GM12801 (cell line): ENCODE results near the gene PHPT1.

ENCODE experiments used
- TF ChIP-seq, protein P1 (sequence below): IDR thresholded peaks from one replicate; pipeline ENCODE4 v1.5.1; 2011; ENCODE audit warnings: control low read depth; ENCODE audit not compliant: insufficient read length; ENCODE audit errors: extremely low read depth

Gene PHPT1

DNA sequence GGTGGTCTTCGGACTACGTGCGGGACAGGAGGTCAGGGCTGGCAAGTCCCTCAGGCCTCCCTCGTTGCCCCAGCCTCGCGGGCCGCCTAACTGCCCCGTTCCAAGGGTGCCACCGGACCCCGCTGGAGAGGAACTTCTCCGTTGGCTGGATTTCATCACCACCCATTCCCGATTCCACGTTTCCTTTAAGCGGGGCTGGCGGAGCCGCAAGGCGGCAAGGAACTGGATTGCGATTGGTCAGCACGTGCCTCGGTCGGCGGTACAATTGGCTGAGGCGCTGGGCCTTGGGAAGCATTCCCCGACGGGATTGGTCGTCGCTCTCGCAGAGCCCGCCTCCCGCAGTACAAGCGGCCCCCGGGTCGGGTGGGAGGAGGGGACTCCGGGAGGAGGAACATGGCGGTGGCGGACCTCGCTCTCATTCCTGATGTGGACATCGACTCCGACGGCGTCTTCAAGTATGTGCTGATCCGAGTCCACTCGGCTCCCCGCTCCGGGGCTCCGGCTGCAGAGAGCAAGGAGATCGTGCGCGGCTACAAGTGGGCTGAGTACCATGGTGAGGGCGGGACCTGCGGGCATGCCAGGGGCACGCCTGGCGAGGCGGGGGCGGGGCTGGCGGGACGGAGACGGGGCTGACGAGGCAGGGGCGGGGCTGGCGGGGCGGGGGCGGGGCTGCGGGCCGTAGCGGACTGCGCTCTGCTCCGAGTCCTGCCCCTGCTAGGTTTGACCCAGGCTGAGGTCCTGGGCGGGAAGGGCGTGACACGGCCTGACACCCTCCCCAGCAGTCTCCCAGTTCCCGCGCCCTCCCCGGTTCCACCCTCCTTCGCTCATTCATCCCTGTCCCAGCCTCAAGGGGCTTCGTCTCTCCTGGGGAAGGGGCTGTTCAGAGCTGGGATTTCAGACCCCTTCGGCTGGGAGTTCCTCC, at the start of gene PHPT1:
PHPT1 (plus strand) TSS at position 372 of the 922 bp plus-strand sequence; CDS start at position 394, 22 bp downstream.
- TF ChIP-seq, protein P1, sequence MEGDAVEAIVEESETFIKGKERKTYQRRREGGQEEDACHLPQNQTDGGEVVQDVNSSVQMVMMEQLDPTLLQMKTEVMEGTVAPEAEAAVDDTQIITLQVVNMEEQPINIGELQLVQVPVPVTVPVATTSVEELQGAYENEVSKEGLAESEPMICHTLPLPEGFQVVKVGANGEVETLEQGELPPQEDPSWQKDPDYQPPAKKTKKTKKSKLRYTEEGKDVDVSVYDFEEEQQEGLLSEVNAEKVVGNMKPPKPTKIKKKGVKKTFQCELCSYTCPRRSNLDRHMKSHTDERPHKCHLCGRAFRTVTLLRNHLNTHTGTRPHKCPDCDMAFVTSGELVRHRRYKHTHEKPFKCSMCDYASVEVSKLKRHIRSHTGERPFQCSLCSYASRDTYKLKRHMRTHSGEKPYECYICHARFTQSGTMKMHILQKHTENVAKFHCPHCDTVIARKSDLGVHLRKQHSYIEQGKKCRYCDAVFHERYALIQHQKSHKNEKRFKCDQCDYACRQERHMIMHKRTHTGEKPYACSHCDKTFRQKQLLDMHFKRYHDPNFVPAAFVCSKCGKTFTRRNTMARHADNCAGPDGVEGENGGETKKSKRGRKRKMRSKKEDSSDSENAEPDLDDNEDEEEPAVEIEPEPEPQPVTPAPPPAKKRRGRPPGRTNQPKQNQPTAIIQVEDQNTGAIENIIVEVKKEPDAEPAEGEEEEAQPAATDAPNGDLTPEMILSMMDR = no peak

DNA sequence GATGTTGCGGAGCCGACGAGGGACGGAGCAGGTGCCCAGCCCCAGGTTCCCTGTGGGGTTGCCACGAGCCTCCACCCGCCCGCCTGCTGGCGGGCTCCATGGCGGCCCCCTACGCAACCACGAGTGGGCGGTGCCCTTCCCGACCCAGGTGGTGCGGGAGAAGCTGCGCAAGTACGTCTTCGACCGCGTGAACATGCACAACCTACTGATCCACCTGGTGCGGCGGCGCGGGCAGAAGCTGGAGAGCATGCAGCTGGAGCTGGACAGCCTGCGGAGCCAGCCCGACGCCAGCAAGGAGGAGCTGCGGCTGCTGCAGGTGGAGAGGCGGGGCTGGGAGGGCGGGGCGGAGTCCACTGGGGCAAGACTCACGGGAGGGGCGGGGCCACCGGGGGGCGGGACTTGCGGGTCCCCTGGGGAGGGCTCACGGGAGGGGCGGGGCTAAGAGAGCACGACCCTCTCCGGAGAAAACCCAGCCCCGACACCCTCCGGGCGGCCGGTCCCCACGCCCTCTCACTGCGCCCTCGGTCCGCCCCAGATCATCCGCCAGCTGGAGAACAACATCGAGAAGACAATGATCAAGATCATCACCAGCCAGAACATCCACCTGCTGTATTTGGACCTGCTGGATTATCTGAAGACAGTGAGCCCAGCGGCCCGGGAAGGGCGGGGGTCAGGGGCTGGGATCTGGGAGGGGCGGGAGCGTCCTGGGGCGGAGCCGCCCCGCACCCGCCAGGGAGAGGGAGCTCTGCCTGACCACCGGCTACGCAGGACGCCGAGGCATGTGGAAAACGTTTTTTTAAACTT, 49.2 kb upstream of the PHPT1 start:
- TF ChIP-seq, protein P1 = no peak

DNA sequence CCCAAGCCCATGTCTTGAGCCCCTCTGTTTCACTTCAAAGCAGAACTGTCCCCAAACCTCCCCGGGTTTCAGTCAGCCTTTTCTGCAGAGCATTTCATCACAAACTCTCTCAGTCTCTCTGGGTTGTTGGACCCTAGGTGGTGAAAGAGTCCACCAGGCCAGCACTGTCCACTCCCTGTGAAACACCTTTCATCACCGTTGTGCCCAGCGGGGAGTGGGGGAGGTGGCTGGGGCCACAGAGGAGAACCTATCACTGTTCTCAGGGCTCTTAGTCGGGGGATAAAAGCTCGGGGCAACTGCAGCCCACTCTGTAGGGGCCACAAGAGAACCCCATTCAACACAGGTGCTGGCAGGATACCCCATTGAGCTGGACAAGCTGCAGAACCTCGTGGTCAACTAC, 46.9 kb upstream of the PHPT1 start:
- TF ChIP-seq, protein P1 = no peak

DNA sequence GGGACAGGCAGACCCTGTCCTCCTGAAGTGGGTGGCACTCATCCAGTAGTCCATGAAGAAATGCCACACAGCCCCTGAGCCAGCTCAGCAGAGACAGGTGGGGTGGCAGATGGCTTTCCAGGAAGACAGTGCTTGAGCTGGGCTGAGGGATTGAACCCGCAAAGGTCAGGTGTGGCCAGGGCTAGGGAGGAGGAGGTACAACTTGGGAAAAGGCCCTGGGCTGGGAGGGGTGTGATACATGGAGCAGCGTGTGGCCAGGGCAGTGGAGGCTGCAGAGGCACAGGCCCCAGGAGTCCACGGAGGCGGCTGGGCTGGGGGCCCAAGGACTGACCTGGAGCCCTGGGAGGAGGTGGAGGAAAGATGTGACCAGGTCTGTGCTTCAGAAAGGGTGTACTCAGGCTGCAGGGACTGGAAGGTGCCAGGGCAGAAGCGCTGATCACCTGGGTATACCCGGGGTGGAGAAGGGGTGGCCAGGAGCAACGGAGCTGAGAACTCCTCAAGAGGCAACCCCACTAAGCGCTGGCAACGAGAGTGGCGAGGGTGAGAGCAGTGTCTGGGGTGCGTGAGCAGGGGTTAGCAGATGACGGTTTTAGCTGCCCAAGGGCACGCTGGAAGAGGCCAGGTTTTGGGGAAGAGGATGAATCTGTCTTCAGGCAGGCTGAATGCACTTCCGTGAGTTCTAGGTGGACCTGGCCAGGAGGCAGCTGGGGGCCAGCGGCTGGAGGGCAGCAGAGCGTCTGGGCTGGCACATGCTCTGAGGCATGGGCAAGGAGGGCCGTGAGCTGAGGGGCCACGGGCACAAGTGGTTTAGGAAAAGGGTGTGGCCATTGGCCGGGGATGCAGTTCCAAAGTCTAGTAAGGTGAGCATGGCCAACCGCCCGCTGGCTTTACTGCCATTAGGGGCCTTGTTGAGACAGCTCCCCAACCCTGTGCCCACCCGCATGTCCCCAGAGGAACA, 45.4 kb upstream of the PHPT1 start:
- TF ChIP-seq, protein P1 = no peak

DNA sequence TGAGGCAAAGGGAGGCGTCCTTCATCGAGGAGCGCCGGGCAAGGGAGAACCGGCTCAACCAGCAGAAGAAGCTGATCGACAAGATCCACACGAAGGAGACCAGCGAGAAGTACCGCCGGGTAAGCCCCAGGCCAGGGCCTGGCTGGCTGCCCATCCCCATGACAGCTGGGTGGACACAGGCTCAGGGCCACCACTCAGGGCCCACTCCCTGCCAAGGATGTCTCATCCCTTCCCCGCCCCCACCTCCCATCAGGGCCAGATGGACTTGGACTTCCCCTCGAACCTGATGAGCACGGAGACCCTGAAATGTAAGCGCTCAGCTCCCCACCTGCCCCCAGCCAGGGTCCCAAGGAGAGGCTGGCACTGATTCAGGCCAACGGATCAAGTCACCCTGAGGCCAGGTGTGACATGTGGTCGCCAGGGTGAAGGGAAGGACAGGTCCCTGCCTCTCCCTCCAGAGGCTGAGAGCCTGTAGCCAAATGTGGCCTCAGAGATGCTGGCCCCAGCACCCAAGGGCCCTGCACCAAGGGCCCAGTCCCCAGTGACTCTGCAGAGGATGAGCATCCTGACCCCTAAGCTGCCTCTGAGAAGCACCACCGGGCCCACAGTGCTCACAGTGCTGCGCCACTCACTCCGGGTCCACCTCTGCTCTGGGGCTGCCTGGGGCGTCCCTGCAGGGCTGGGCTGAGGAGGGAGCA, 44.6 kb upstream of the PHPT1 start:
- TF ChIP-seq, protein P1 = no peak

DNA sequence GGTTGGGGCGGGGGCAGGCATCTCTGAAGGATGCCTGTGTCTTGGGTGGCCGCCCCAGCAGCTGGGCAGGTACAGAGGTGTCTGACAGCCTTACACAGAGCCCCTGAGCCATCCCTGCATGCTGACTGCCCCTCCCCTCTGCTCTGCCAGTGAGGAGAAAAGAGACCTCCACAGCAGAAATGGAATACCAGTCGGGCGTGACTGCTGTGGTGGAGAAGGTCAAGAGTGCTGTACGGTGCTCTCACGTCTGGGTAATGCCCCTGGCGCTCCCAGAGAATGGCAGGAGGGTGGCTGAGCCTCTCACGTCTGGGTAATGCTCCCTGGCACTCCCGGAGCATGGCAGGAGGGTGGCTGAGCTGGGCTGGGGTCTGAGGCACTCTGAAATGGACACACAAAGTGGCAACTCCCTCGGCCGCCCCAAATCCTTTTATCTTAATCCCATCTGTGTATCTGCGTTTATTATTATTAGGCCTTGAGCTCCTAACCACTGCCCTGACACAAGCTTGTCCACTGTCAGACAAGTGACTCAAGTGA, 43.9 kb upstream of the PHPT1 start:
- TF ChIP-seq, protein P1 = no peak
